HEK293 (cell line): ENCODE data around the gene HOMER1.

Source experiments
- CTCF ChIA-PET: fragments of 350-600 bp; formaldehyde crosslinking; extraction: SDS; loops from one replicate; lab custom pipeline; 2021; ENCODE audit warnings: antibody characterized with exemption; lab: Yijun Ruan, JAX
- POLR2A ChIA-PET: fragments of 300-600 bp; formaldehyde crosslinking; extraction: SDS; loops from one replicate; lab custom pipeline; 2020; ENCODE audit warnings: antibody characterized with exemption, inconsistent platforms; lab: Yijun Ruan, JAX
- H3K27ac ChIP-seq: fragments of 200-500 bp; sonication (Bioruptor generic); 2 replicates; pipeline ENCODE4 v1.5.1; 2014; ENCODE audit warnings: low read depth, low read length, control low read depth, inconsistent platforms; ENCODE audit errors: extremely low read depth
- H3K36me3 ChIP-seq, 2 experiments: fragments of 200-500 bp in 1 of 2; sonication (Bioruptor generic) in 1 of 2; 1 replicate in 1 of 2; 2 replicates in 1 of 2; pipeline ENCODE4 v1.5.1; 2014 to 2017; ENCODE audit warnings: inconsistent platforms in 2 of 2, low read length in 2 of 2; ENCODE audit not compliant: control insufficient read depth in 2 of 2, insufficient read depth in 1 of 2
- H3K4me1 ChIP-seq: fragments of 200-500 bp; sonication (Bioruptor generic); 2 replicates; pipeline ENCODE4 v1.5.1; 2014; ENCODE audit warnings: mild to moderate bottlenecking, low read length, inconsistent platforms; ENCODE audit not compliant: control insufficient read depth, insufficient read depth
- H3K4me3 ChIP-seq: 2 replicates; pipeline ENCODE4 v1.5.1; 2011; ENCODE audit warnings: low read depth, mild to moderate bottlenecking, control low read depth, low read length, moderate library complexity
- H3K9me3 ChIP-seq: fragments of 200-500 bp; sonication (Bioruptor generic); 2 replicates; pipeline ENCODE4 v1.5.1; 2014; ENCODE audit warnings: low read depth, low read length, inconsistent platforms; ENCODE audit not compliant: control insufficient read depth, insufficient read depth
- BCL11B ChIP-seq: fragments of 450-650 bp; formaldehyde crosslinking; IDR thresholded peaks from 2 replicates; pipeline ENCODE4 v1.5.1; 2016; ENCODE audit warnings: low read depth, missing biosample characterization, missing genetic modification characterization
- GLIS2 ChIP-seq: fragments of 450-650 bp; formaldehyde crosslinking; IDR thresholded peaks from 2 replicates; pipeline ENCODE4 v1.5.1; 2016; ENCODE audit warnings: missing biosample characterization, missing genetic modification characterization
- MZF1 ChIP-seq: fragments of 450-650 bp; formaldehyde crosslinking; IDR thresholded peaks from 2 replicates; pipeline ENCODE4 v1.5.1; 2017; ENCODE audit warnings: missing biosample characterization, missing genetic modification characterization, borderline replicate concordance
- OVOL3 ChIP-seq: fragments of 450-650 bp; formaldehyde crosslinking; IDR thresholded peaks from 2 replicates; pipeline ENCODE4 v1.5.1; 2016; ENCODE audit warnings: missing biosample characterization, missing genetic modification characterization
- PRDM1 ChIP-seq: fragments of 450-650 bp; formaldehyde crosslinking; IDR thresholded peaks from 2 replicates; pipeline ENCODE4; 2016; ENCODE audit warnings: missing biosample characterization, missing genetic modification characterization
- PRDM6 ChIP-seq: fragments of 450-650 bp; formaldehyde crosslinking; IDR thresholded peaks from 2 replicates; pipeline ENCODE4 v1.5.1; 2017; ENCODE audit warnings: missing biosample characterization, missing genetic modification characterization
- SP2 ChIP-seq: fragments of 450-650 bp; formaldehyde crosslinking; IDR thresholded peaks from 2 replicates; pipeline ENCODE4 v1.5.1; 2016; ENCODE audit warnings: missing biosample characterization, missing genetic modification characterization
- ZFP3 ChIP-seq: fragments of 450-650 bp; formaldehyde crosslinking; IDR thresholded peaks from 2 replicates; pipeline ENCODE4 v1.5.1; 2016; ENCODE audit warnings: low read depth, missing biosample characterization, missing genetic modification characterization
- ZIC2 ChIP-seq: fragments of 450-650 bp; formaldehyde crosslinking; IDR thresholded peaks from 2 replicates; pipeline ENCODE4 v1.5.1; 2016; ENCODE audit warnings: missing biosample characterization, missing genetic modification characterization
- ZNF211 ChIP-seq: fragments of 450-650 bp; formaldehyde crosslinking; IDR thresholded peaks from 2 replicates; pipeline ENCODE4 v1.5.1; 2016; ENCODE audit warnings: low read depth, missing biosample characterization, missing genetic modification characterization
- ZNF221 ChIP-seq: fragments of 450-650 bp; formaldehyde crosslinking; IDR thresholded peaks from 2 replicates; pipeline ENCODE4 v1.5.1; 2017; ENCODE audit warnings: missing biosample characterization, missing genetic modification characterization, borderline replicate concordance
- ZNF280C ChIP-seq: fragments of 450-650 bp; formaldehyde crosslinking; IDR thresholded peaks from 2 replicates; pipeline ENCODE4 v1.5.1; 2016; ENCODE audit warnings: missing biosample characterization, missing genetic modification characterization
- ZNF48 ChIP-seq: fragments of 450-650 bp; formaldehyde crosslinking; IDR thresholded peaks from 2 replicates; pipeline ENCODE4 v1.5.1; 2016; ENCODE audit warnings: missing biosample characterization, missing genetic modification characterization
- ZNF544 ChIP-seq: fragments of 450-650 bp; formaldehyde crosslinking; IDR thresholded peaks from 2 replicates; pipeline ENCODE4 v1.5.0; 2017; ENCODE audit warnings: missing biosample characterization, missing genetic modification characterization
- ZNF560 ChIP-seq: fragments of 450-650 bp; formaldehyde crosslinking; IDR thresholded peaks from 2 replicates; pipeline ENCODE4 v1.5.1; 2017; ENCODE audit warnings: missing biosample characterization, missing genetic modification characterization, borderline replicate concordance
- ZNF580 ChIP-seq: fragments of 450-650 bp; formaldehyde crosslinking; IDR thresholded peaks from 2 replicates; pipeline ENCODE4 v1.5.1; 2016; ENCODE audit warnings: missing biosample characterization, missing genetic modification characterization
- ZNF600 ChIP-seq: fragments of 450-650 bp; formaldehyde crosslinking; IDR thresholded peaks from 2 replicates; pipeline ENCODE4 v1.5.1; 2016; ENCODE audit warnings: missing biosample characterization, missing genetic modification characterization
- ZNF629 ChIP-seq: fragments of 450-650 bp; formaldehyde crosslinking; IDR thresholded peaks from 2 replicates; pipeline ENCODE4 v1.5.1; 2017; ENCODE audit warnings: missing biosample characterization, missing genetic modification characterization
- ZNF664 ChIP-seq: fragments of 450-650 bp; formaldehyde crosslinking; IDR thresholded peaks from 2 replicates; pipeline ENCODE4 v1.5.1; 2016; ENCODE audit warnings: missing biosample characterization, missing genetic modification characterization
- TF ChIP-seq, protein P1 (sequence below): fragments of 450-650 bp; formaldehyde crosslinking; IDR thresholded peaks from 2 replicates; pipeline ENCODE4 v1.5.1; 2016; ENCODE audit warnings: missing biosample characterization, missing genetic modification characterization
- TF ChIP-seq, protein P2 (sequence below): fragments of 450-650 bp; formaldehyde crosslinking; IDR thresholded peaks from 2 replicates; pipeline ENCODE4 v1.5.1; 2016; ENCODE audit warnings: missing biosample characterization, missing genetic modification characterization

Gene HOMER1

DNA sequence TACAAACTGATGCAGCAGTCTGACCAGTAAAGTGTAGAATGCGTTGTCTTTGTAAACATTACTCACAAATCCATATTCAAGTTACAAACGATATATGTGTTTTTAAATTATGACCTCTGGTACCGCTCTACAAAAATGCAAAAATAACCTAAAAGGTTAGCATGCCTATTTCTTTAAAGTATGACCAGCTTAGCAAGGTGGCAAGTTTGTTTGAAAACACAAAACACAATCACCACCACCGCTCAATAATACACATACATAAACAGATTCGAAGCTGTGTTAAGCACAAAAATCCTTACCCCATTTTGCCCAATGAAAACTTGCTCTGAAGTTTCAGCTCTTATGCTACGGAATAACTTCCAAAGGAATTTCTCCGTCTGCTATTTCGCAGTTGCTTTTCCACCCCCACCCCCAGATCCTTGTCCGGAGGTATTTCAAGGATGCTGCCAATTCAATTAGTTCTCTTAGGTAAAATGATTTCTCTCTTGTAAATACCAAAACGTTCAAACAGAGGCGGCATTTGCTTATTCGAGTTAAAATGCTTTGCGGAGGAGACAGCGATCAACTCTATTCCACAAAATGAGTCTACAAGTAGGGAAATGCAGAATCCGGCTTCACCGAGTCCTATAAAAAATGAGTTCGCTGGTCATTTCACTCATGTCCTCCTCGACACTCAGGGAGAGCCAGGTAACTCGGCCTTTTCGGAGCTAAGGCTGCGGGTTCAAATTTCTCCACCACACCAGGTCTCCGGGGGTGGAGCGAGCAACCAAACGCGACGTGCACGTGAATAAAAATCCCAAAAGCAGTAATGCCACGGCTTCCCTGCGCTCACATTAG, 1.2 kb downstream of the HOMER1 start (continued):
- TF ChIP-seq ZNF544: no peak
- no peak for TF ChIP-seq ZNF221 (tag by site-specific recombination)
- no peak for TF ChIP-seq ZNF560 (tag by site-specific recombination)
- TF ChIP-seq ZNF629 (tag by site-specific recombination): peak; percentile 17; the same call in 1 of the 2 replicates

- H3K9me3 ChIP-seq: no peaks in the 10 kb centered on the region
- TF ChIP-seq ZIC2: no peak
- no peak for TF ChIP-seq ZNF48
- TF ChIP-seq PRDM6 (tag by site-specific recombination): 0 out of 2 replicates have a peak, but pooled peaks have one; percentile 15
- TF ChIP-seq PRDM1 (tag by site-specific recombination): 0 out of 2 replicates have a peak, but pooled peaks have one; percentile 57
- TF ChIP-seq ZNF664 (tag by site-specific recombination): peak; percentile 73; the same call in 1 of the 2 replicates
- TF ChIP-seq, all 188 proteins: peak for 3
- ChIA-PET CTCF (interaction anchor here (0.7 to 0.9 kb wide), 3 partner anchors 22 to 379 kb away, joined by 3 to 5 read pairs (median 3); no protein-coding TSS in a partner anchor), POLR2A (interaction anchor here (0.7 to 3.6 kb wide), 3 partner anchors 13 to 275 kb away, joined by 5 to 19 read pairs (median 18); partner anchors contain the start of gene JMY)
- Histone ChIP-seq H3K36me3 (no peaks in the 10 kb centered on the region), H3K4me1 (peaks cover 22% of the 10 kb centered on the region), H3K4me3 (peak overlapping the region; percentile 86), H3K27ac (no peak overlapping the region; the same call in 1 of the 2 replicates)
Measured at GRCh38 chr5:79512049-79512448, 1.9 kb downstream of the HOMER1 start.

GRCh38 chr5:79510638-79511037, 3.3 kb downstream of the HOMER1 start:
- H3K9me3 ChIP-seq: no peaks in the 10 kb centered on the region

More at GRCh38 chr5:79510638-79511037, 3.3 kb downstream of the HOMER1 start:
- POLR2A ChIA-PET: no interaction called here
- TF ChIP-seq BCL11B (tag by site-specific recombination): no peak
- peak; percentile 26; the same call in 1 of the 2 replicates for TF ChIP-seq GLIS2
- TF ChIP-seq ZNF211 (tag by site-specific recombination): no peak
- no peak for TF ChIP-seq SP2
- no peak for TF ChIP-seq OVOL3 (tag by site-specific recombination)
- TF ChIP-seq, protein P1, sequence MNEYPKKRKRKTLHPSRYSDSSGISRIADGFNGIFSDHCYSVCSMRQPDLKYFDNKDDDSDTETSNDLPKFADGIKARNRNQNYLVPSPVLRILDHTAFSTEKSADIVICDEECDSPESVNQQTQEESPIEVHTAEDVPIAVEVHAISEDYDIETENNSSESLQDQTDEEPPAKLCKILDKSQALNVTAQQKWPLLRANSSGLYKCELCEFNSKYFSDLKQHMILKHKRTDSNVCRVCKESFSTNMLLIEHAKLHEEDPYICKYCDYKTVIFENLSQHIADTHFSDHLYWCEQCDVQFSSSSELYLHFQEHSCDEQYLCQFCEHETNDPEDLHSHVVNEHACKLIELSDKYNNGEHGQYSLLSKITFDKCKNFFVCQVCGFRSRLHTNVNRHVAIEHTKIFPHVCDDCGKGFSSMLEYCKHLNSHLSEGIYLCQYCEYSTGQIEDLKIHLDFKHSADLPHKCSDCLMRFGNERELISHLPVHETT (tag by site-specific recombination): no peak
- no peak for TF ChIP-seq ZFP3 (tag by site-specific recombination)
- TF ChIP-seq, protein P2, sequence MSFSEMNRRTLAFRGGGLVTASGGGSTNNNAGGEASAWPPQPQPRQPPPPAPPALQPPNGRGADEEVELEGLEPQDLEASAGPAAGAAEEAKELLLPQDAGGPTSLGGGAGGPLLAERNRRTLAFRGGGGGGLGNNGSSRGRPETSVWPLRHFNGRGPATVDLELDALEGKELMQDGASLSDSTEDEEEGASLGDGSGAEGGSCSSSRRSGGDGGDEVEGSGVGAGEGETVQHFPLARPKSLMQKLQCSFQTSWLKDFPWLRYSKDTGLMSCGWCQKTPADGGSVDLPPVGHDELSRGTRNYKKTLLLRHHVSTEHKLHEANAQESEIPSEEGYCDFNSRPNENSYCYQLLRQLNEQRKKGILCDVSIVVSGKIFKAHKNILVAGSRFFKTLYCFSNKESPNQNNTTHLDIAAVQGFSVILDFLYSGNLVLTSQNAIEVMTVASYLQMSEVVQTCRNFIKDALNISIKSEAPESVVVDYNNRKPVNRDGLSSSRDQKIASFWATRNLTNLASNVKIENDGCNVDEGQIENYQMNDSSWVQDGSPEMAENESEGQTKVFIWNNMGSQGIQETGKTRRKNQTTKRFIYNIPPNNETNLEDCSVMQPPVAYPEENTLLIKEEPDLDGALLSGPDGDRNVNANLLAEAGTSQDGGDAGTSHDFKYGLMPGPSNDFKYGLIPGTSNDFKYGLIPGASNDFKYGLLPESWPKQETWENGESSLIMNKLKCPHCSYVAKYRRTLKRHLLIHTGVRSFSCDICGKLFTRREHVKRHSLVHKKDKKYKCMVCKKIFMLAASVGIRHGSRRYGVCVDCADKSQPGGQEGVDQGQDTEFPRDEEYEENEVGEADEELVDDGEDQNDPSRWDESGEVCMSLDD (tag by site-specific recombination): no peak
- TF ChIP-seq ZNF580: no peak
- TF ChIP-seq ZNF600 (tag by site-specific recombination): 0 out of 2 replicates have a peak, but pooled peaks have one; percentile 16
- TF ChIP-seq ZNF280C (tag by site-specific recombination): no peak
- no peak for TF ChIP-seq ZNF544
- TF ChIP-seq MZF1 (tag by site-specific recombination): no peak
- CTCF ChIA-PET: interaction anchor here (1.0 kb wide), 1 partner anchor 573 kb away, joined by 4 read pairs; no protein-coding TSS in a partner anchor
- peaks cover 22% of the 10 kb centered on the region for H3K4me1 ChIP-seq
- no peaks in the 10 kb centered on the region for H3K36me3 ChIP-seq
- peak overlapping the region; percentile 86 for H3K4me3 ChIP-seq
- H3K27ac ChIP-seq: peak overlapping the region; percentile 18; the same call in 1 of the 2 replicates
